ENCODE data around the gene HAUS3.

DNA sequence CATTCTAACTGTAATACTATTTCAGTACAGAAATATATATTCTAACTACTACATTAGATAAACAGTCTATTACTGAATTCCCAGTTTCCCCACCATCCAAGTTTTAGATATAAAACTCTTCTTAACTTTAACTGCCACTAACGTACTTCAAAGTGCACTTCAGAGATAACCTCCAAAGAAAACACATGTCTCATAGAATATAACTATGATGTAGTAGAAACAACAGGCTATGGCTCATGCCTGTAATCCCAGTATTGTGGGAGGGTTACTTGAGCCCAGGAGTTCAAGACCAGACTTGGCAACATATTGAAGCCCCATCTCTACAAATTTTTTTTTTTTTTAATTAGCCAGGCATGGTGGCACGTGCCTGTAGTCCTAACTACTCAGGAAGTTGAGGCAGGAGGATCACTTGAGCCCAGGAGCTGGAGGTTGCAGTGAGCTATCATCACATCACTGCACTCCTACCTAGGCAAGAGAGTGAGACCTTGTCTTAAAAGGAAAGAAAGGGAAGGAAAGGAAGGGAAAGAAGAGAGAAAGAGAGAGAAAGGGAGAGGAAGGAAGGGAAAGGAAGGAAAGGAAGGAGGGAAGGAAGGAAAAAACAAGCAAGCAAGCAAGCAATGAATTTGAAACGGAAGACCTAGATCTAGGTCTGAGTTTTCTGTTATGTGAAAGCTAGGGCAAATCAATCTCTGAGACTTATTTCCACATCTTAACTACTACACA lies 4.8 kb downstream of the HAUS3 start:
- TF ChIP-seq, protein P1, sequence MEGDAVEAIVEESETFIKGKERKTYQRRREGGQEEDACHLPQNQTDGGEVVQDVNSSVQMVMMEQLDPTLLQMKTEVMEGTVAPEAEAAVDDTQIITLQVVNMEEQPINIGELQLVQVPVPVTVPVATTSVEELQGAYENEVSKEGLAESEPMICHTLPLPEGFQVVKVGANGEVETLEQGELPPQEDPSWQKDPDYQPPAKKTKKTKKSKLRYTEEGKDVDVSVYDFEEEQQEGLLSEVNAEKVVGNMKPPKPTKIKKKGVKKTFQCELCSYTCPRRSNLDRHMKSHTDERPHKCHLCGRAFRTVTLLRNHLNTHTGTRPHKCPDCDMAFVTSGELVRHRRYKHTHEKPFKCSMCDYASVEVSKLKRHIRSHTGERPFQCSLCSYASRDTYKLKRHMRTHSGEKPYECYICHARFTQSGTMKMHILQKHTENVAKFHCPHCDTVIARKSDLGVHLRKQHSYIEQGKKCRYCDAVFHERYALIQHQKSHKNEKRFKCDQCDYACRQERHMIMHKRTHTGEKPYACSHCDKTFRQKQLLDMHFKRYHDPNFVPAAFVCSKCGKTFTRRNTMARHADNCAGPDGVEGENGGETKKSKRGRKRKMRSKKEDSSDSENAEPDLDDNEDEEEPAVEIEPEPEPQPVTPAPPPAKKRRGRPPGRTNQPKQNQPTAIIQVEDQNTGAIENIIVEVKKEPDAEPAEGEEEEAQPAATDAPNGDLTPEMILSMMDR (IDR thresholded peaks at IDR 0.05 in 4 of 5, conservative IDR thresholded peaks at IDR 0.05 in 1 of 5): no peak
- TF ChIP-seq POLR2A (IDR thresholded peaks at IDR 0.05): no peak
